ELF-1 (cell line): ENCODE measurements around the gene MGAT5.
"Not testable (repeated sequence)": the region's sequence is repeated elsewhere in the genome, so short reads cannot be mapped to it uniquely, and the experiment has no call there.

Source experiments
- DNase-seq: peaks from one replicate; pipeline ENCODE4 v3.0.0-alpha.2; 2016; ENCODE audit warnings: low read depth, low spot score

MGAT5 gene

DNA sequence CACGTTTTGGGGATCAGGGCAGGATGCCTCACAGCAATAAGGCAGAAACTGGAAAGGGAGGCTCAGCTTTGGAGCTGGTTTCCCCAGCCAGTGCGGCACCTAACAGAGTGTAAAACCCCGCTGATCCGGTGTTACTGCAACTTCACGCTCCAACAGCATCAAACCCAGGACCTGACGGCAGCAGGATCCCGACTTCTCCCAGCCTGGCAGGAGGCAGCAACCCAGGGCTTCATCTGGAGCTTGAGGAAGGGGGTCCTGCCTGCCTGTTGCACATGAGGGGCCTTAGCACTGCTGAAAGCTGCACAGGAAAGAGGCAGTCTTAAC, 209.8 kb downstream of the MGAT5 start:
- no peak for DNase-seq

DNA sequence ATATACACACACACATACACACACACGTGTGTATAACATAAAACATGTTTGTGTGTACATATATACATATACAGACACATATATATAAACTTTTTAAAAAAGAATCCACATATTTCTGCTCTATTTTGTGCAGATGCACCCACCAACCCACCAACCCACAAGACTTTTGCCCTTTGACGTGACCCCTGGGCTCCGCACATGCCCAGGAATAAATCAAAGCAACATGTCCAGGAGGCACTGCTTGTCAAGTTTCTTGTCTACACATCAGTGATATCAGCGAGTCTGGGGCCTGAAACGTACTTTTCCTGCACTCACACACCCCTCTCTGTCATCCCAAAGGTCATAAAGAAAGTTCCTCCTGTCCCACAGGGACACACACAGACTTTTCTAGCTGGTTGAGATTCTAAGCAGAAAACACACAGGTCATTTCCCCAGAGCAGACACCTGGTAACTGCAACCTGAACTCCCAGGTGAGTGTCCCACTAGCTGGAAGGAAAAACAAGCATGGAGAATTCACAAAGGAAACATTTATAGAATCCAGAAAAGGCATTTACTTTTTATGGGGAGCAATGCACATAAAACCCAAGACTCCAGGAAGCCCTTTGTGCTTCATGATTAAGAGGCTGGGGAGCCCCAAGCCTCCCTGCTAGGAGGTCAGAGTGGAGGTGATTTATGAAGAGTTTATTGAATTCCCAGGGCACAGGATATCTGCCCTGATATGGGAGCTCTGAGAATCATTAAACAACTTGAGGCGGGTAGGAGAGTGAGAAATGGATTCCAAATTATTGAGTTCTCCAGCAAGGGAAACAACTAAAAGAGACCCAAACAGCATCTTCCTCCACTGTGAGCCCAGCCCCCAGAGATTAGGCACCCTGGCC, 211.6 kb downstream of the MGAT5 start:
- no peak for DNase-seq

DNA sequence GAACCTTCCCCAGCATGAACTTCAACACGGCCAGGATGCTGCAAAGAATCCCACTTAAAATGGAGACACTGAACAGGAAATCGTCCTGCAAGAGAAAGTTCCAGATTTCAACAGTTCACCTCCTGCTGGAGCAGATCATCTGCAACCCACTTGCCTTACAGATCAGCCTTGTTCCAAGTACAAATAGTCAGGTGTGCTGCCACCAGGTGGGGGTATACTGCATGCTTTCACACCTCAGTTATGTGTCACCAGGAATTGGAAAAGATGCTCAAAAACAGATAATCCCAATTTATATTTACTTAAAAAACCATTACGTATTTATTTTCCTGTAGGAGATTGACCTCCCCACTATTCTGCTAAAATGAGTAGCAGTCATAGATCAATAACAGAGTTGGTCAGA, 212.3 kb downstream of the MGAT5 start:
- DNase-seq, result peak; percentile 36

DNA sequence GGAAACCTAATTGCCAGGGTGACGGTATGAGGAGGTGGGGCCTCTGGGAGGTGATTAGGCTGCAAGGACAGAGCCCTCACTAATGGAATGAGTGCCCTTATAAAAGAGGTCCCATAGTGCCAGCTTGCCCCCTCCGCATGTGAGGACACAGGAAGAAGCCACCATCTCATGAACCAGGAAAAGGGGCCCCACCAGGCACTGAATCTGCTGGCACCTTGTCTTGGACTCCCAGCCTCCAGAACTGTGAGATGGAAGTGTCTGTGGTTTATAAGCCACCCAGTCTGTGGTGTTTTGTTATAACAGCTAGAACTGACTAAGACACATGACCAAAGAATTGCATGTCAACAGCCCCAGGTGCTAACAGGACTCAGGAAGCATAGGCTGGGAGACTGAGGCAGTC, 214.3 kb downstream of the MGAT5 start:
- no peak for DNase-seq

GRCh38 chr2:134468776-134469175, 214.9 kb downstream of the MGAT5 start:
- no peak for DNase-seq

GRCh38 chr2:134469516-134470115, 215.7 kb downstream of the MGAT5 start:
- no peak for DNase-seq

GRCh38 chr2:134470561-134471168, 216.8 kb downstream of the MGAT5 start:
- no peak for DNase-seq

DNA sequence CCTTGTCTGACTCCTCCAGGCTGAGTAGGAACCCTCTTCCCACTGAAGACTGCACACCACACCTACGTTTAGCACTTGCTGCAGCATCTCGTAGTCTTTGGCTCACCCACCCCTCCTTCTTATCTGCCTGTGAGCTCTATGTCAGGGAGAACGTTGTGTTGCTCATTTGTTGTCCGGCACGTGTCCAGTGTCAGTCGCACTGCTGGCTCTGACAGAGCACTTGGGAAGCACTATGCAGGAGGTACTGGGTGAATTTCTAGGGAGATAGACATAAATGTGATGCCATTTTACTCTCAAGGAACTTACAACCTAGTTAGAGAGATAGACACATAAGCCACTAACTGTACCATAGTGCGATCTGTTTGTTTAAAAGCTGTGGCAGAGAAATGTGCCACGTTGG, 223.1 kb downstream of the MGAT5 start:
- not testable (repeated sequence) for DNase-seq

GRCh38 chr2:134479696-134480330, 225.9 kb downstream of the MGAT5 start:
- no peak for DNase-seq

DNA sequence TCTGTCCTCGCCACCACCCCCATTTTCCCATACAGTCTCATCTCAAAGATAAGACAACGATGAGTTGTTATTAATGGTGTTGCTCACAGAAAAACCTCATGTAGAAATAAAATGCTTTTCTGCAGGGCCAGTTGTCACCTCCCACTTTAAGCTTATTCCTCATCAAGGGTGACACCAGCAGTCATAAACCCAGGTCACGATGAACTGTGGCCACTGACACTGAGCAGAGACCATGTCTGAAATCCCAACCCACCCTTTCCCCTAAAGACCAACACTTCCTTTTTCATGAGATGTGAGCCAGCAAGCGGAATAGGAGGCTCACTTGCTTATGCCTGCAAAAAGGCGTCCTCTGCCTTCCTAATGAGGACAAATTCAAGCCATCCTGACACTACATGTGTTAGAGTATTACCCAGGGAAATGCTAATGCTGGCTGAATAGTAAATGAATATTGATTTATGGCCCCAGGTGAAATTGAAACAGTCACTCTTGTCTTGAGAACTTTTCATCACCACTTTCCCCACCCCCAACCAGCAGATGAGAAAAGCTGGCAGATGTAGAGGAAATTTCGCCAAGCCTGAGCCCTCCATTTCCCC, 228.4 kb downstream of the MGAT5 start:
- DNase-seq, result no peak

GRCh38 chr2:134482766-134483340, 229.0 kb downstream of the MGAT5 start:
- no peak for DNase-seq

GRCh38 chr2:134489732-134490384, 236.0 kb downstream of the MGAT5 start:
- no peak for DNase-seq

DNA sequence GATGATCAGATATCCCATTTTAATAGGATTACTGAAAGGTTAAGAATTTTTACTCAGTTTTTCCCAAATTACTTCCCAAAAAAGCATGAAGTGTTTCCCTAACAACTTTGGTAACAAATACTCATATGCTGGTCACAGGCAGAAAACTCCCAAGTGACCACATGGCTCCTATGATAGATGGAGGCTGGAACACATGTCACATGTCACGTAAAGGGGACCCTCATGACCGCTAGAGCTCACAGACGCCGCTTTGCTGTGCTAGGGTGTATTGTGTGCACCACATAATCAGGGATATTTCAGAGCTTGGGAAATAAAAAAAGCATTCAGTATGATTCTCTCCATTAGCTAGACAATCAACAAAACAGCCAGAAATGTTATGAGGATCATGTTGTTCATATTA, 236.7 kb downstream of the MGAT5 start:
- no peak for DNase-seq

DNA sequence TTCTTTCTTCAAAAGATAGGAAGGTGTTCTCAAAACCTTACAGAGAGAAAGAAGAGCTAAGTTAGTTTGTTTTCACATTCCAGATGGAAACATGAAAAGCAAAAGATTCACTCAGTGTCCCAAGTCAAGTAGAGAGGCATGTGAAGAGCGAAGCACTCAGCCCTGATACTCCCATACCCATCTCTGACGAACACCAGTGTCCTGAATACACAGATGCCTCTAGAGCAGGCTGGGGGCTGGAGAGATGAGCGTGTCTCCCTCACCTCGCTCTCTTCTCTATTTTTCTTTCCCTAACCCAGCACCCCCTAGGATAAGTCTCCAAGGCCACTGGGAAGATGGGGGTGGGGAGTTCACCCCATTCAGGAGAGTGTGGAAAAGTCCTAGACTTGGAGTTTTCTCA, 237.2 kb downstream of the MGAT5 start:
- DNase-seq, result no peak

GRCh38 chr2:134491771-134492441, 238.0 kb downstream of the MGAT5 start:
- no peak for DNase-seq

DNA sequence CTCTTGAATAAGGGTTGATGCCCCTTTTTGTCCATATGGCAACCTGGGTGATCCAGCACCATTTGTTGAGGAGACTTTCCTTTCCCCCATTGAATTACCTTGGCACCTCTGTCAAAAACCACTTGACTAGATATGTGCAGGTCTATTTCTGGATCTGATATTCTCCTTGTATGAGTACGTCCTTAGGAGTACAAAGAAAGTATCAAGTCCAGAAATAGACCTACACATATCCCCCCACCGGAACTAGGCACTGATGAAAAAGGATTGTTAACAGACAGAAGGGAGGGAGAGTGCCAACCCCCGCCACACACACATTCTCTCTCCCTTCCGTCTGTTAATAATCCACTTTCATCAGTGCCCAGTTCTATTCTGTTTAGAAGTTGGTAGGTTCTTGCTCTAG, 239.9 kb downstream of the MGAT5 start:
- DNase-seq, result no peak

DNA sequence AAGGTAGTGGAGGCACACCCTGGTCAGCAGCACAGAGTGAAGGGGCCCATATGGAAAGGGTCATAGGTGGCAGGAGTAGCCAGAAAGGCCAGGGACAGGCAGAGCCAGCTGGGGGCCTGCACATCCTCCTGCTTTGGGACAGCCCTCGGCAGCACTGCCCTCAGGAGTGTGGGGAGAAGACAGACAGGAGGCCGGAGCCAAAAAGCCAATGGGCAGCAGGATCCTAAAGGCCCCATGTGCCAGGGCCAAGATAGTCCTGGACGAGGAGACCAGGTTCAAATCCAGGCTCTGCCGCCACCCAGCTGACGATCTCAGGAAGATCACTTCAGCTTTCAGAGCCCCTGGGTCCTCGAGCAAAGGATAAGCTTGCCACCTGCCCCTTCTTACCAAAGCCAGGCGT, 244.8 kb downstream of the MGAT5 start:
- no peak for DNase-seq

- peak; percentile 39 for DNase-seq
Measured at GRCh38 chr2:134499307-134499926, 245.5 kb downstream of the MGAT5 start.

GRCh38 chr2:134500211-134500935, 246.5 kb downstream of the MGAT5 start:
- DNase-seq, result no peak
